HEK293 (cell line): ENCODE measurements around the gene CREG2.

Source experiments
- CTCF ChIP-seq: fragments of 450-650 bp; formaldehyde crosslinking; IDR thresholded peaks from 2 replicates; pipeline ENCODE4 v1.5.1; 2016; ENCODE audit warnings: missing biosample characterization, missing genetic modification characterization
- HOXA7 ChIP-seq: sonication (generic); formaldehyde crosslinking; IDR thresholded peaks from 2 replicates; pipeline ENCODE4 v1.8.1; 2022; ENCODE audit warnings: missing genetic modification reagents, borderline replicate concordance
- MZF1 ChIP-seq: fragments of 450-650 bp; formaldehyde crosslinking; IDR thresholded peaks from 2 replicates; pipeline ENCODE4 v1.5.1; 2017; ENCODE audit warnings: missing biosample characterization, missing genetic modification characterization, borderline replicate concordance
- TSHZ1 ChIP-seq: fragments of 450-650 bp; formaldehyde crosslinking; IDR thresholded peaks from 2 replicates; pipeline ENCODE4 v1.5.1; 2016; ENCODE audit warnings: missing biosample characterization, missing genetic modification characterization, borderline replicate concordance
- YY1 ChIP-seq: fragments of 450-650 bp; formaldehyde crosslinking; IDR thresholded peaks from 2 replicates; pipeline ENCODE4 v1.5.1; 2018; ENCODE audit warnings: missing biosample characterization, missing genetic modification characterization
- ZBTB17 ChIP-seq: fragments of 450-650 bp; formaldehyde crosslinking; IDR thresholded peaks from 2 replicates; pipeline ENCODE4 v1.5.1; 2016; ENCODE audit warnings: missing biosample characterization, missing genetic modification characterization
- ZNF157 ChIP-seq: fragments of 450-650 bp; formaldehyde crosslinking; IDR thresholded peaks from 2 replicates; pipeline ENCODE4 v1.5.1; 2016; ENCODE audit warnings: missing biosample characterization, missing genetic modification characterization
- ZNF37A ChIP-seq: fragments of 450-650 bp; IDR thresholded peaks from 2 replicates; pipeline ENCODE4 v1.5.1; 2018; ENCODE audit warnings: missing biosample characterization, missing genetic modification characterization
- ZNF394 ChIP-seq: fragments of 450-650 bp; formaldehyde crosslinking; IDR thresholded peaks from 2 replicates; pipeline ENCODE4 v1.5.1; 2016; ENCODE audit warnings: missing biosample characterization, missing genetic modification characterization, mild to moderate bottlenecking, moderate library complexity, borderline replicate concordance
- ZNF416 ChIP-seq: fragments of 450-650 bp; formaldehyde crosslinking; IDR thresholded peaks from 2 replicates; pipeline ENCODE4 v1.5.1; 2016; ENCODE audit warnings: missing biosample characterization, missing genetic modification characterization
- ZNF530 ChIP-seq: fragments of 450-650 bp; formaldehyde crosslinking; IDR thresholded peaks from 2 replicates; pipeline ENCODE4 v1.5.1; 2016; ENCODE audit warnings: low read depth, missing biosample characterization, missing genetic modification characterization
- ZNF629 ChIP-seq: fragments of 450-650 bp; formaldehyde crosslinking; IDR thresholded peaks from 2 replicates; pipeline ENCODE4 v1.5.1; 2017; ENCODE audit warnings: missing biosample characterization, missing genetic modification characterization
- ZSCAN5A ChIP-seq: fragments of 450-650 bp; formaldehyde crosslinking; IDR thresholded peaks from 2 replicates; pipeline ENCODE4 v1.5.1; 2016; ENCODE audit warnings: missing biosample characterization, missing genetic modification characterization

- TF ChIP-seq CTCF (tag by site-specific recombination) (no peak), ZSCAN5A (tag by site-specific recombination) (no peak), ZNF394 (tag by site-specific recombination) (no peak), TSHZ1 (no peak), YY1 (tag by site-specific recombination) (no peak), ZNF37A (tag by site-specific recombination) (no peak), ZNF416 (tag by site-specific recombination) (no peak), ZNF530 (no peak), HOXA7 (no peak), ZBTB17 (tag by site-specific recombination) (no peak), ZNF157 (tag by site-specific recombination) (no peak), ZNF629 (no peak), MZF1 (tag by site-specific recombination) (no peak)
Observed at GRCh38 chr2:101344137-101344536, 43.2 kb downstream of the CREG2 start.
